NCI-H226 (cell line): ENCODE results near the gene TMEM94.
A peak's percentile ranks its signal among the peaks of the same experiment; 100 is the strongest.
"Not testable (repeated sequence)": the region's sequence is repeated elsewhere in the genome, so short reads cannot be mapped to it uniquely, and the experiment has no call there.

Source experiments
- DNase-seq: peaks from one replicate; pipeline ENCODE4 v3.0.0-alpha.2; 2015

The TMEM94 gene

DNA sequence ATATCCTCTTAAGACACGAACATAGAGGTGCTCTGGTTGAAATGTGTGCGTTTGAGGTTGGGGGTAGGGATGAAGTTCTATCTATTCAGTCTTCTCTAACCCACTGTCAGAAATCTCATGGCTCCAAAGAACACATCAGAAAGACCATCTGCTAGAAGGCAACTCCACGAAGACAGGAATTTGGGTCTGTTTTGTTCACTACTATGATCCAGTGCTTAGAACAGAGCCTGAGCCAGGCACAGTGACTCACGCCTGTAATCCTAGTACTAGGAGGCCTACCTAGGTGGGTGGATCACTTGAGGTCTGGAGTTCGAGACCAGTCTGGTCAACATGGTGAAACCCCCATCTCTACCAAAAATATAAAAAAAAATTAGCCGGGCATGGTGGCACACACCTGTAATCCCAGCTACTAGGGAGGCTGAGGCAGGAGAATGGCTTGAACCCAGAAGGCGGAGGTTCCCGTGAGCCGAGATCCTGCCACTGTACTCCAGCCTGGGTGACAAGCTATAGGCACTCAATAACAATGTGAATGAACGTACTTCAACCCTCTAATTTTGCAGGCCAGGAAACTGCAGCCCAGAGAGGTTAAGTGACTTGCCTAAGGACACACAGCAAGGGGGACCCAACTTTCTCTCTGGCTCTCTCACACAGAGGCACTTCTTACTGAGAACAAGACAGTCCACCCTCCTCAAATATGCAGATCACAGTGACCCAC lies 56.6 kb downstream of the TMEM94 start:
- DNase-seq: no peak

DNA sequence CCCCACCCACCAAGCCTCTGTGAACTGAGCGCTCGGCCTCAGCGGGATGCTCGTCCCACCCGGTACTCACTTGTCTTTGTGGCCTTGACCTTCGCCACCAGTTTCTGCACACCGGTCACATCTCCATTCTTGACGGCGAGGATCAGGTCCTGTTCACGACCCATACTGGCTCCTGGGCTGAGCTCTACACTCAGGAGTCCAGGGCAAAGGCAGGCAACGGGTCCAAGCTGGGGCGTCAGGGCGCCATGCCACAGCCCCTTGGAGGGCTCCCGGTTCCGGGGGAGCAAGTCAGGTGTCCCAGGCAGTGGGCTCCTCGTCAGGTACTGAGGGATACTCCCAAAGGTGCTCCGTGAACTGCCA lies 57.2 kb downstream of the TMEM94 start:
- no peak for DNase-seq

DNA sequence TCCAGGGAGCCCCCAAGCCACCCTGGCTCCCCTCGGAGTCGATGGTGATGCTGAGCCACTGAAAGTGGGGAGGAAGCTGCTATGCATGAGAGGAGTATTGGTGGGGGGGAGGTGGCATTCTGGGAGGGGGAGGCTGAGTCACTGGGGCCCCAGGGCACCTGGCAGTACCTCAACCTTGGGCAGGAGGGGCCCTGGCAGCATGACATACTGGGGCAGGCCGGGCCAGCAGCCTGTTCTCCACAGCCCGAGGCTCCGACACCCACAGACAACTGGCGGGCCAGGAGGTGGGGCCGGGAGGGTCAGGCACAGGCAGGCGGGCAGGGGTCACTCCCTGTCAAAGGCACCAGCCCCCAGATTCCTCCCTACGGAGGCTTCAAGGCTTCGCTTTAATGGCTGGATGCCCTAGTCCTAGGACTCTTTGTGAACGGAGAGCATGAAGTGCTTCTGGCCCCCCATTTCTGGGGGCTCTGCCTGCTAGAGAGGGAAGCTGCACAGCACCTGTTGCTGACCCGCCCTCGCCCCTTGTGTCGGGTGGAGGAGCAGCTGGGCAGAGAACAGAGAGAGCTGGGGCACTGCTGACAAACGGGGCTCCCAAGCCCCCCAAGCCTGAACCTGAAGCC lies 58.0 kb downstream of the TMEM94 start:
- DNase-seq: peak; percentile 65

GRCh38 chr17:75514919-75515495 lies 58.6 kb downstream of the TMEM94 start:
- DNase-seq: no peak

DNA sequence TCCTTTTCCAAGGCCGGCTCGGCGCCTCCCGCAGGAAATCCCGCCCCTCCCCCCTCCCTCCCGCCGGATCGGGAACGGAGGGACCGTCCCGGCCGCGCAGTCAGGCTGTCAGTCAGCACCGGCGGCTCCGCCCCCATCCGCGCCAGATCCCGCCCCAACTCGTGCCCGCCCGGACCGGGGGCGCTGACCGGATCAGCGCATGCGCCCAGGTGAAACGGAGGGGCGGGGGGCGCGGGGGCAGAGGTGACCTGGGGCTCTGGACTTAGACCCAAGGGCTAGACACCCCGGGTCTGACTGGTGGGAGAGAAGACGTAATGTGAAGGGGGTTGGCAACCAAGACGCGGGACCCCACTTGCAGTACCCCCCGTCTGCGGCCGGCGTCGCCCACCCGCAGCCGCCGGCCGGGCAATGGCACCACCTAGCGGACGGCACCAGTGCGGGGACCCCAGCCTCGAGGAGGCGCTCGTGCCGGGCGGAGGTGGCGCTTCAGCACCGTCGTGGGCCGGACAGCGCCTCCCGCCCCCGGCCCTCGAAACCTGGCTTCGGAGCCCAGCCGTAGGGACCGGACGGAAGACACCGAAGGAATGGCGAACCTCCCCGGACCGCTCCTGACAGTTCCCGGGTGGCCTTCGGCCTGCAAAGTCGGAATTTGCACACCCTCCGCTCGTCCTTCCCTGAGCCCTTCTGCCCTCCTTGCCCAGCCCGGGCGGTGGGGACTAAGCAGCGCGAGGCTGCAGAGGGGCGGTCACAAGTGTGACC lies 59.2 kb downstream of the TMEM94 start, which contains the start of gene CASKIN2:
Gene CASKIN2 (minus strand): TSS at position 42 of the 759 bp plus-strand sequence. CDS start 1,733 bp downstream, outside the sequence.
- DNase-seq: peak; percentile 81

- peak; percentile 82 for DNase-seq
Observed at GRCh38 chr17:75516255-75516618, 59.8 kb downstream of the TMEM94 start, which contains the start of gene TSEN54. TSEN54 (plus strand) TSS chr17:75516528; CDS start chr17:75516561, 33 bp downstream.

- DNase-seq: no peak
Observed at GRCh38 chr17:75516619-75517296, 60.3 kb downstream of the TMEM94 start.

GRCh38 chr17:75517297-75517865 lies 60.9 kb downstream of the TMEM94 start:
- DNase-seq: no peak

DNA sequence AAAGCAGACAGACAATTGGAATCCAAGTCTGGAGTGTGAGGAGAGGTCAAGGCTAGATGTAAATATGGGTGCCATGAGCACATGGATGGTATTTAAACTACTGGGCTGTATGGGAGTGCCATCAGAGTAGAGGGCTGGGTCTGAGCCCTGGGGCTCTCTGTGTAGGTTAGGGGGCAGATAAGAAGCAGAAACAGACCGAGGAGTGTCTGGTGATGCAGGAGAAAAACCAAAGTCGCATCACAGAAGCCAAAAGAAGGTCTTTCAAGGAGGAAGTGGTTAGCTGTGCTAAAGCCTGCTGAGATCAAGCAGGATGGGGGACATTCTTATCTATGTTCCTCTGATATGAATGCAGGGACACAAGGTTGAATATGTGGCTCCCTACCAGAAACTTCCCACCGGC lies 61.8 kb downstream of the TMEM94 start:
- no peak for DNase-seq

DNA sequence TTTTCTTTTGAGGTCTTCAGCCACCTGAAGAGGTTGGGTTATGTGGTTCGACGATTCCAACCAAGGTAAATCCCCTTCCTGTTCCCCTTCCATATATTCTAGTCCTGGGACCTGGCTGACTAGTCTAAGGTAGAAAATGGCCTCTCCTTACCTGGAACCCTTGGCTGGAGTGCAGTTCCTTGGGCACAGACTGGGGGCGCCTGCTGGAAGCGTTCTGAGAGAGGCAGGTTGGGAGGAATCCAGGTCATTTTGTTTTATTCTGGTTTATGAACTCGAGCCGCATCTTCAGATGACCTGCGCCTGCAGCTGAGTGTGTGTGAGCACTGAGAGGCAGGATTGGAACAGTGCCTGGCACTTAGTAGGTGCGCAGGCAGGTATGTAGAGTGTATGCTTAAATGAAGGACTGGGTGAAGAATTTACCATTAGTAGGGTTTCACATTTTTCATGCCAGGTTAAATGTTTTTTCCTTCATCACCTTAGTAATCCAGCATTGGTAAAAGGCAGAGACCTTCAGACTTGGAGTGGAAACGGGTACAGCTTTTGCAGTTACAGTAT lies 62.6 kb downstream of the TMEM94 start:
- no peak for DNase-seq

GRCh38 chr17:75520413-75520812 lies 64.0 kb downstream of the TMEM94 start:
- not testable (repeated sequence) for DNase-seq

DNA sequence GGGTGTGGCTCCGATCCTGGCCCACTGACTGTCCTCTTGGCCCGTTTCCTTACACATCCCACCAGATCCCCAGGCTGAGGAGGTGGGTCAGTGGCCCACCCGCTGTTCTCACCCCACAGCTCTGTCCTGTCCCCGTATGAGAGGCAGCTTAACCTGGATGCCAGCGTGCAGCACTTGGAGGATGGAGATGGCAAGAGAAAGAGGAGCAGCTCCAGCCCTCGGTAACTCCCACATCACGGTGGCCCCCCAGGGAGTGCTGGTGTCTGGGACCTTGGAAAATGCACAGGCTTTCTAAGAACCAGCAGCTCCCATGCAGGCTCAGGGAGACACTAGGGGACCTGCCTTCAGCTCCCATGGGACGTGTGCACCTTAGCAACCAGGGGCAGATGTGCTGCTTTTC lies 64.9 kb downstream of the TMEM94 start:
- no peak for DNase-seq

DNA sequence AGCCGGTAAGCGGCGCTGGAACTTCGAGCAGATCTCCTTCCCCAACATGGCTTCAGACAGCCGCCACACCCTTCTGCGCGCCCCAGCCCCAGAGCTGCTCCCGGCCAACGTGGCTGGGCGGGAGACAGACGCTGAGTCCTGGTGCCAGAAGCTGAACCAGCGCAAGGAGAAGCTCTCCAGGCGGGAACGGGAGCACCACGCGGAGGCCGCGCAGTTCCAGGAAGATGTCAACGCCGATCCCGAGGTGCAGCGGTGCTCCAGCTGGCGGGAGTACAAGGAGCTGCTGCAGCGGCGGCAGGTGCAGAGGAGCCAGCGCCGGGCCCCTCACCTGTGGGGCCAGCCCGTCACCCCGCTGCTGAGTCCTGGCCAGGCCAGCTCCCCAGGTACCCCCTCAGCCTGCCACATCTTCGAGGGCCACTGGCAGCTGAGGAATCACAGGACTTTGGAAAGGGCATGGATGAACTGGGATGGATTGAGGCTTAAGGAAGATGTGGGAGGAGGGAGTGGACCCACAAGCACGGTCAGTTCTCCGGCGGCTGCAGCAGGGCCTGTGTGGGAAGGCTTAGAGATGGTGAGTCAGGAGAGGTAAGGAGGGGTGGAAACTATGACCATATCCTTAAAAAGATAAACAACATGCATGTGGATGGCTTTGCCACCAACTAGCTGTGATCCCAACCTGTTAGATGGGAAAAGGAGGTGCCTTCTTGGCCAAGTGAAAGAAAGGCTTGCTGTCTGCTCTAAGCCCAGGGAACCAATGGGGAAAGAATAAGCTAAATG lies 65.7 kb downstream of the TMEM94 start:
- DNase-seq: peak; percentile 58

GRCh38 chr17:75523647-75524046 lies 67.2 kb downstream of the TMEM94 start:
- no peak for DNase-seq

- no peak for DNase-seq
Observed at GRCh38 chr17:75524269-75524969, 68.0 kb downstream of the TMEM94 start.

DNA sequence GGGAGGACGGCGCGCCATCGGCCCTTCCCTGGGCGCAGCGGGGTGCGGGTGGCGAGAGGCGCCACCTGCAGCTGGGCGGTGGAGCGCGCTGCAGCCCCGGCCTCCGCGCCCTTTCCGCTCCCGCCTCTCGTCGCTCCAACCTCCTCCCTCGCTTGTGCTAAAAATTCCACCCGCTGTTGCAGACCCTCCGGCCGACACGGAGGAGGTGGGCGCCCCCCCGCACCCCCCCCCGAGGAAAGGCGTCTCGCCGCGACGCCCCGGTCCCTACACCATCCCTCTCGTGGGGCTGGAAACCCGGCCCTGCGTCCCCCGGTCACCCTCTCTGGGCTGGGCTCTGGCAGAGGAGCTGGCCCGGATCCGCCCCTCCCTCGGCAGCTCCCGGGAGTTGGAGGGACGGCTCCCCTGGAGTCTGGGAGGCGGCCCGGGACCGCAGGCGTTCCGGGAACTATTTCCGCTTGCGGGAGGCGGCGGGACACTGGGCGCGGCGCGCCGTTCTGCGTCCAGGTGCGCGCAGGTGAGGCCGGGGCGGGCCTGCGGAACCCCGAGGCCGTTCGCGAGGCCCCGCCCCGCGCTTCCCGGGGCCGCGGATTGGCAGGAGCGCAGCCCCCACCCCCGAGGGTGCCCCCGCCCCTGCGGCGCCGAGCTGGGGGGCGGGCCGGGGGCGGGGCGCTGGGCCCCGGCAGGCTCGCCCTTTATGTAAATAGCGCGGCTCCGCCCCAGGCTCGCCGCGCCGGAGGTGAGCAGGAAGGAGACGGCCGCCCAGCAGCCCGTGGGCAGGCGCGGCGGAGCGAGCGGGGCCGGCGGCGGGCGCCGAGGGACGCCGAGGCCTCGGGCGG lies 68.8 kb downstream of the TMEM94 start, which contains the start of gene LLGL2:
Gene LLGL2 (plus strand): TSS at position 728 of the 836 bp plus-strand sequence. CDS start 17,730 bp downstream, outside the sequence.
- DNase-seq: peak; percentile 76

DNA sequence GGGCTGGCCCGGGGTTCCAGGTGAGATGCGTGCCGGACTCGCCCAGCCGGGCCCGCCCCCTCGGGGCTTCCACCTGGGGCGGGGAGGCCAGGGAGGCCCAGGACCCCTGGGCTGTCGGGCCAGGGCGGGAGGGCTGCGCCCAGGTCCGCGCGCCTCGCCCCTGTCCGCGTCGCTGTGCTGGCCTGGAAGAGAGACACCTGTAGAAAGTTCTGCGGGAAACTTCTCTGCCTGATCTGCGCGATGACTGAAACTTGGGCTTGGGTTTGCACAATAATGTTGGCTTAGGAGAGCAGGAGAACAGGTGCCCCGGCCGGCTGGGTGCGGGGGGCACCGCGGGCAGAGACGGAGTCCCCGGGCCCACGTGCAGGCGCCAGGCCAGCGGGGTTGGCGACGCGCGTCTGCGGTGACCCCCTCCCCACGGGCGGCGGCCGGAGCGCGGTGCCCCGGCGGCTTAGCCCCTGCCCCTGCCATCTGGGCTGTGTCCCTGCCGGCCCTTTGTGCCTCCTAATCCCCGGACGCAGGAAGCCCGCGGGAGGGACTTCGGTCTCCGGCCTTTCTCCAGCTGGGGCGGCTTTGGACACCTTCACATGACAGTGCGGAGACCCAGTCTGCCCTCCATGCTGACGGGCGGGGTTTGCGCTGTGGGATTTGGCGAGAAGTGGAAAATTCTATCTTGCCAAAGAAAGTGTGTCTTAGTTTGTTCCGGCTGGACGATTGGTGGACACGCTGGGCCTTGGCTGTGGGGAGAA lies 69.5 kb downstream of the TMEM94 start:
- DNase-seq: no peak

GRCh38 chr17:75526555-75527270 lies 70.3 kb downstream of the TMEM94 start:
- no peak for DNase-seq
